Measurements from ENCODE around the gene THTPA. TPM values are rescaled to one million over a fixed set of nuclear protein-coding genes. Genes with fewer than 3 reads are reported as not detected.

THTPA gene
- total RNA-seq, 4 donors from 2014 or later = 23.3 to 48.5 (median 37.6) TPM

DNA sequence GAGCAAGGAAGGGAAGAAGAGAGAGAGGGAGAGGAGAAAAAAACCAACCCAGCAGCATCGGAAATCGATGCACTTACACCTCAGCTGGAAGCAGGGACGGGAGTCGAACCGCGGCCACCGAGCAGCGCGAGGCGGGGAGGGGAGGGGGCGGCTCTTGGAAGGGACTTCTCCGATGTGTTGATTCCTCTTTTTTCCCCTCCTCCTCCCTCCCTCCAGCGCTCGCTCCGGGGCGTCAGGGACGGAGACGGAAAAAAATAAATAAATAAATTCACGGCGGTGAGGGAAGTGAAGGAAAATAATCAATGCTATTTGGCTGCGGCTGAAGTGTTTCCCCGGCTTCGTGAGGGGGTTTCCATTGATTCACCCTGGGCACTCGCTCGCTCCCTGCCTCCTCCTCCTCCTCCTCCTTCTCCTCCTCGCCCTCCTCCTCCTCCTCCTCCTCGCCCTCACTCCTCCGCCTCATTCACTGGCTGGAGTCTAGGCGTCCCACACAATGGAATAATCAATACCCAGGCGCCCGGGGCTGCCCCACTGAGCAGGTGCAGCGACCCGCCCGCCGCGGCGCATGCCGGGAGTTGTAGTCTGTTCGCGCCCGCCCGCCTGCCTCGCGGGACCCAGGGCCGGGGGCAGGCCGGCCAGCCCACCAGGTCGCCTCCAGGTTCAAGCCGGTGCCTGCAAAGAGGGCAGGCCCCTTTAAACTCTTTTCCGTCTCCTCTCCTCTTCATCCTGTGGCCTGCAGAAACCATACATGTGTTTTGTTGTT, 4.6 kb upstream of the THTPA start, which contains the start of gene ZFHX2:
TSS of gene ZFHX2 (minus strand) at position 500 of the 763 bp plus-strand sequence. CDS start 16,440 bp downstream, outside the sequence.
- no peaks in the 10 kb centered on the region for H3K27me3 ChIP-seq
- no peaks in the 10 kb centered on the region for H3K36me3 ChIP-seq
- peak; percentile 80 to 92 (median 88) for DNase-seq
- no peaks in the 10 kb centered on the region for H3K9me3 ChIP-seq
- peaks cover 0 to 21% (median 4%) of the 10 kb centered on the region in 4 donors for H3K4me1 ChIP-seq
- peak within 1 kb of the TSS; percentile 28 to 50 (median 30) for H3K27ac ChIP-seq
- H3K4me3 ChIP-seq = peak within 1 kb of the TSS; percentile 49 to 76 (median 65)
- TF ChIP-seq CTCF (IDR thresholded peaks at IDR 0.05) (no peak), POLR2A (IDR thresholded peaks at IDR 0.05) (peak in 1 of 2 donors; percentile 40)

- H3K27ac ChIP-seq = peak overlapping the region; percentile 89 to 98 (median 94)
- TF ChIP-seq POLR2A (IDR thresholded peaks at IDR 0.05) = no peak
- no peak for TF ChIP-seq CTCF (IDR thresholded peaks at IDR 0.05)
- DNase-seq = no peak
- no peaks in the 10 kb centered on the region for H3K27me3 ChIP-seq
- peaks cover 0 to 22% (median 0%) of the 10 kb centered on the region in 3 donors for H3K36me3 ChIP-seq
- H3K4me1 ChIP-seq = peaks cover 7 to 27% (median 12%) of the 10 kb centered on the region in 4 donors
- H3K9me3 ChIP-seq = no peaks in the 10 kb centered on the region
- H3K4me3 ChIP-seq = peak overlapping the region; percentile 79 to 89 (median 84)
These were observed 564 bp upstream of the THTPA start for GRCh38 chr14:23555533-23555881.

- H3K36me3 ChIP-seq = peaks cover 0 to 34% (median 0%) of the 10 kb centered on the region in 3 donors
- peak overlapping the region; percentile 89 to 98 (median 94) for H3K27ac ChIP-seq
- H3K4me3 ChIP-seq = peak overlapping the region; percentile 79 to 89 (median 84)
- no peaks in the 10 kb centered on the region for H3K27me3 ChIP-seq
- H3K9me3 ChIP-seq = no peaks in the 10 kb centered on the region
- no peak for DNase-seq
- TF ChIP-seq POLR2A (IDR thresholded peaks at IDR 0.05) (no peak), CTCF (IDR thresholded peaks at IDR 0.05) (no peak)
- H3K4me1 ChIP-seq = peaks cover 7 to 17% (median 10%) of the 10 kb centered on the region in 4 donors
These were observed 799 bp downstream of the THTPA start for GRCh38 chr14:23556700-23557440.

- no peak overlapping the region for H3K4me3 ChIP-seq
- peak overlapping the region in 1 of 4 donors; percentile 98 for H3K27ac ChIP-seq
- TF ChIP-seq POLR2A (IDR thresholded peaks at IDR 0.05) (no peak), CTCF (IDR thresholded peaks at IDR 0.05) (no peak)
- no peak for DNase-seq
- no peaks in the 10 kb centered on the region for H3K9me3 ChIP-seq
- H3K27me3 ChIP-seq = no peaks in the 10 kb centered on the region
- peaks cover 0 to 40% (median 0%) of the 10 kb centered on the region in 3 donors for H3K36me3 ChIP-seq
- peaks cover 7 to 15% (median 10%) of the 10 kb centered on the region in 4 donors for H3K4me1 ChIP-seq
These were observed 1.4 kb downstream of the THTPA start for GRCh38 chr14:23557521-23557920.

GRCh38 chr14:23557946-23558345, 1.9 kb downstream of the THTPA start:
- H3K27ac ChIP-seq = no peak overlapping the region
- DNase-seq = no peak

More at GRCh38 chr14:23557946-23558345, 1.9 kb downstream of the THTPA start:
- Histone ChIP-seq H3K9me3 (no peaks in the 10 kb centered on the region), H3K4me3 (no peak overlapping the region), H3K4me1 (peaks cover 7 to 15% (median 10%) of the 10 kb centered on the region in 4 donors), H3K36me3 (peaks cover 0 to 40% (median 0%) of the 10 kb centered on the region in 3 donors), H3K27me3 (no peaks in the 10 kb centered on the region)
- TF ChIP-seq POLR2A (IDR thresholded peaks at IDR 0.05) = no peak
- TF ChIP-seq CTCF (IDR thresholded peaks at IDR 0.05) = no peak
